ENCODE data around the gene ZMAT5. TPM values are rescaled to one million over a fixed set of nuclear protein-coding genes. Genes with fewer than 3 reads are reported as not detected.

Gene ZMAT5
- total RNA-seq, 2 experiments from 2014 or later: 19.0 to 21.8 TPM

GRCh38 chr22:29713156-29713727, 53.6 kb downstream of the ZMAT5 start:
- no peak overlapping the region for H3K4me3 Mint-ChIP-seq
- ChIA-PET CTCF (interaction anchor here (1.4 kb wide), 1 partner anchor 292 kb away, joined by 4 read pairs; no protein-coding TSS in a partner anchor), POLR2A (no interaction called here)
- H3K27ac Mint-ChIP-seq: no peak overlapping the region
- no peaks in the 10 kb centered on the region for H3K36me3 Mint-ChIP-seq (ENCODE audit: low read depth)
- ATAC-seq (no peak), DNase-seq (no peak)
- peaks cover 14% of the 10 kb centered on the region for H3K27me3 Mint-ChIP-seq (ENCODE audit: low read depth)
- no peaks in the 10 kb centered on the region for H3K4me1 Mint-ChIP-seq (ENCODE audit: low read depth)
- no peaks in the 10 kb centered on the region for H3K9me3 Mint-ChIP-seq (ENCODE audit: insufficient read depth)

- H3K27me3 Mint-ChIP-seq (ENCODE audit: low read depth): peaks cover 8% of the 10 kb centered on the region
- DNase-seq (no peak), ATAC-seq (no peak)
- H3K27ac Mint-ChIP-seq: no peak overlapping the region
- no peaks in the 10 kb centered on the region for H3K9me3 Mint-ChIP-seq (ENCODE audit: insufficient read depth)
- H3K36me3 Mint-ChIP-seq (ENCODE audit: low read depth): no peaks in the 10 kb centered on the region
- no peaks in the 10 kb centered on the region for H3K4me1 Mint-ChIP-seq (ENCODE audit: low read depth)
- ChIA-PET POLR2A (no interaction called here), CTCF (no interaction called here)
- no peak overlapping the region for H3K4me3 Mint-ChIP-seq
Measured at GRCh38 chr22:29712119-29712518, 54.7 kb downstream of the ZMAT5 start.

DNA sequence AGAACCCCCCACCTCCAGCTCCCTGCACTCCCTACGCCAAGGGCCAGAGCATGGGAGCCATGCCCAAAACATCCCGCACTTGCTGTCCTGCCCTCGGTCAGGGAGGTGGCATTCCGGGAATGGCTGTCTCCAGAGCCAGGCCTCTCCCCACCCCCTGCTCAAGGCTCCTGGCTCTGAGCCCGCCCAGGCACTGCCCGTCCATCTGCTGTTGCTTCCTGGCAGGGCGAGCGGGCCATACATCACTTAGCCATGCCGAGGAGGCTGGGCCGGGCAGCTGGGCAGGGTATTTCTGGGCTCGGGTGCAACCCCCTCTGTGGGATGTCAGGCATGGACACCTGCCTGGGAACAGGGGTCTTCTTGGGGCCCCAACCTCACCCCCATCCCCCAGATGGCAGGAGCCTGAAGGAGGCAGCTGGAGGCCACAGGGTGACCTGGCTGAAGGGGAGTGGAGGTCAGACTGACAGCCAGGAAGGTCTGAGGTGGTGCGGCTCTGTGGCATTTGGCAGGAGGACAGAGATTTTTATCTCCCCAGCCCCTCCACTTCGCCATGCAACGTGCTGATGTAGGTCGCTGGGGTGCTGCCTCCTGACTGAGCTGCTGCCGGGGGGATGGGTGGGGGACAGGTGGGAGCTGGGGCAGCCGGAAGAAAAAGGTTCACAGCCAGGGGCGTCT, 55.7 kb downstream of the ZMAT5 start:
- DNase-seq (no peak), ATAC-seq (no peak)
- no peak overlapping the region for H3K4me3 Mint-ChIP-seq
- H3K9me3 Mint-ChIP-seq (ENCODE audit: insufficient read depth): no peaks in the 10 kb centered on the region
- ChIA-PET POLR2A (no interaction called here), CTCF (no interaction called here)
- H3K27ac Mint-ChIP-seq: no peak overlapping the region
- peaks cover 2% of the 10 kb centered on the region for H3K27me3 Mint-ChIP-seq (ENCODE audit: low read depth)
- no peaks in the 10 kb centered on the region for H3K36me3 Mint-ChIP-seq (ENCODE audit: low read depth)
- H3K4me1 Mint-ChIP-seq (ENCODE audit: low read depth): no peaks in the 10 kb centered on the region

- H3K4me1 Mint-ChIP-seq (ENCODE audit: low read depth): no peaks in the 10 kb centered on the region
- no peaks in the 10 kb centered on the region for H3K36me3 Mint-ChIP-seq (ENCODE audit: low read depth)
- H3K4me3 Mint-ChIP-seq: no peak overlapping the region
- ChIA-PET POLR2A (no interaction called here), CTCF (no interaction called here)
- DNase-seq (no peak), ATAC-seq (no peak)
- no peak overlapping the region for H3K27ac Mint-ChIP-seq
- no peaks in the 10 kb centered on the region for H3K27me3 Mint-ChIP-seq (ENCODE audit: low read depth)
- H3K9me3 Mint-ChIP-seq (ENCODE audit: insufficient read depth): no peaks in the 10 kb centered on the region
Measured at GRCh38 chr22:29710193-29710592, 56.6 kb downstream of the ZMAT5 start.

GRCh38 chr22:29707471-29707870, 59.3 kb downstream of the ZMAT5 start:
- Mint-ChIP-seq H3K4me1 (ENCODE audit: low read depth) (no peaks in the 10 kb centered on the region), H3K36me3 (ENCODE audit: low read depth) (no peaks in the 10 kb centered on the region), H3K4me3 (no peak overlapping the region), H3K9me3 (ENCODE audit: insufficient read depth) (no peaks in the 10 kb centered on the region), H3K27ac (no peak overlapping the region), H3K27me3 (ENCODE audit: low read depth) (no peaks in the 10 kb centered on the region)
- no peak for DNase-seq
- POLR2A ChIA-PET: no interaction called here
- CTCF ChIA-PET: no interaction called here
- ATAC-seq: no peak

DNA sequence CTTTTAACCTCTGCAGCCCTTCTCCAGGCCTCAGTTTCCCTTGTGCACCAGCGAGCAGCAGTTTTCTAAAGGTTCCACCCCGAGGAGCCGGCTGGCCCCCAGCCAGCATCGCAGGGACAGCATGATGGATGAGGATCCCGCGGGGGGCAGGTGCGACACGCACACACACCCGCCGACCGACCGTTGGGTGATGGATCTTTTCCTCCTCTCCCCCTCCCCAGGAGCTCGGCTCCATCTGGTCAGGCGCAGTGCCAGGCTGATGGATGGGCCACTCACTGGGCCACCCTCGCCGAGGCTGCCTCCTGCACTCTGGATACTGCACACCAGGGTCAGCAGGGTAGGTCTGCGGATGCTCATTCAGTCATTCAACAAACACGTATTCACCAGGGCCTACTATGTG, 59.8 kb downstream of the ZMAT5 start:
- Mint-ChIP-seq H3K27me3 (ENCODE audit: low read depth) (peaks cover under 1% of the 10 kb centered on the region), H3K27ac (no peak overlapping the region), H3K4me1 (ENCODE audit: low read depth) (no peaks in the 10 kb centered on the region), H3K4me3 (no peak overlapping the region), H3K36me3 (ENCODE audit: low read depth) (no peaks in the 10 kb centered on the region), H3K9me3 (ENCODE audit: insufficient read depth) (no peaks in the 10 kb centered on the region)
- DNase-seq: no peak
- no peak for ATAC-seq
- POLR2A ChIA-PET: no interaction called here
- CTCF ChIA-PET: no interaction called here

DNA sequence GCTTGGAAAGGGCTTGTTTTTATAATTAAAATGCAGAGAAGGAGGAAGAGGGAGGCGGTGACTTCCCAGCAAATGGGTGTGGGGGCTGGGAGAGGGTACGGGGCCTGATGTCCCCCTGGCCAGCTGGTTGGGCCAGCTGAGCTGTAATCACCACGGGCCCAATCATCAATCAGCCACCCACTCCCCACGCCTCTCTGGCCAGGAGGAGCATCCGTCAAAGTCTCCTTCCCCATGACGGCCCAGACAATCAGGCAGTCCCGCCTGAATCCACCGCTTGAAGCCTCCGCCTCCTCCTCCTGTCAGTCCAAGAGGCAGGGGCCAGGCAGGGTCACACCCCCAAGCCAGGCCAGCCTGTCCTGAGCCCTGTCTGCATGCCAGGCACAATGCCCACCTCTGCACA, 60.3 kb downstream of the ZMAT5 start:
- no peak overlapping the region for H3K27ac Mint-ChIP-seq
- POLR2A ChIA-PET: no interaction called here
- ATAC-seq (no peak), DNase-seq (no peak)
- no peak overlapping the region for H3K4me3 Mint-ChIP-seq
- CTCF ChIA-PET: no interaction called here
- H3K36me3 Mint-ChIP-seq (ENCODE audit: low read depth): no peaks in the 10 kb centered on the region
- H3K9me3 Mint-ChIP-seq (ENCODE audit: insufficient read depth): no peaks in the 10 kb centered on the region
- peaks cover 2% of the 10 kb centered on the region for H3K27me3 Mint-ChIP-seq (ENCODE audit: low read depth)
- H3K4me1 Mint-ChIP-seq (ENCODE audit: low read depth): peaks cover under 1% of the 10 kb centered on the region

GRCh38 chr22:29705651-29706050, 61.2 kb downstream of the ZMAT5 start:
- Mint-ChIP-seq H3K4me3 (no peak overlapping the region), H3K36me3 (ENCODE audit: low read depth) (no peaks in the 10 kb centered on the region), H3K4me1 (ENCODE audit: low read depth) (peaks cover 9% of the 10 kb centered on the region), H3K27ac (no peak overlapping the region), H3K9me3 (ENCODE audit: insufficient read depth) (no peaks in the 10 kb centered on the region), H3K27me3 (ENCODE audit: low read depth) (peaks cover 2% of the 10 kb centered on the region)
- ATAC-seq (no peak), DNase-seq (no peak)
- ChIA-PET POLR2A (interaction anchor here (0.6 kb wide), 1 partner anchor 231 kb away, joined by 3 read pairs; no protein-coding TSS in a partner anchor), CTCF (interaction anchor here (1.5 kb wide), 1 partner anchor 80 kb away, joined by 4 read pairs; no protein-coding TSS in a partner anchor)

GRCh38 chr22:29704528-29705285, 62.1 kb downstream of the ZMAT5 start:
- no peaks in the 10 kb centered on the region for H3K36me3 Mint-ChIP-seq (ENCODE audit: low read depth)
- ATAC-seq (no peak), DNase-seq (no peak)
- no peak overlapping the region for H3K4me3 Mint-ChIP-seq
- peaks cover 2% of the 10 kb centered on the region for H3K27me3 Mint-ChIP-seq (ENCODE audit: low read depth)
- ChIA-PET CTCF (interaction anchor here (1.0 to 1.5 kb wide), 2 partner anchors 79 to 300 kb away, joined by 3 to 4 read pairs; no protein-coding TSS in a partner anchor), POLR2A (interaction anchor here (0.6 kb wide), 1 partner anchor 232 kb away, joined by 3 read pairs; no protein-coding TSS in a partner anchor)
- H3K4me1 Mint-ChIP-seq (ENCODE audit: low read depth): peaks cover 9% of the 10 kb centered on the region
- no peak overlapping the region for H3K27ac Mint-ChIP-seq
- H3K9me3 Mint-ChIP-seq (ENCODE audit: insufficient read depth): no peaks in the 10 kb centered on the region

DNA sequence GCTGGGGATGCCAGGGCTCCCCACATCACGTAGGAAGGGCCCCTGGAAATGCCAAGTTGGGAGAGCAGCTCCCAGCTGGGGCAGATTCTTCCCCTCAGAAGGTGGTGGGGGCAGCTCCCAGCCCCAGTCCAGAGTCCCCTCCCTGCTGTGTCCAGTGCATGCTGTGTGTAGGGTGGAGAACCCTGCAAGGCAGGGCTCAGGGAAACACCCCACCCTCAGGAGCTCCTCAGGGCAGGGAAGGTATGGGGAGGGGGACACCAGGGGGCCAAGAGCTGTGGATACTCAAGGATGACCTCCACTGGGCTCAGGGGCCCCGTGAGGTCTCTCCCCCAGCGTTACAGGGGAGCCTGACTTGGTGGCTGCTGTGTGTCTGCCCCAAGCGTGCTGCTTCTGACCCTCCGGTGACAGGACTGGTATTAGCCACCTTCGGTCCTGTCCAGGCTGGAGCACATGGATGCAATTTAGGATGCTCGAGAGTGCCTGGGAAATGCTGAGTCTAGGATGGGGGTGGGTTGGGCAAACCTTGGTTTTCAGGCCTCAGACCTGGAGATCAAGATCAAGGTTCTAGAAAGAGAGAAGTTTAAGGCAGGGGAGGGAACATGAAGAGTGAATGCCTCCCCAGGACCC, 63.1 kb downstream of the ZMAT5 start:
- peaks cover 9% of the 10 kb centered on the region for H3K4me1 Mint-ChIP-seq (ENCODE audit: low read depth)
- H3K27ac Mint-ChIP-seq: no peak overlapping the region
- no peak for DNase-seq
- ChIA-PET POLR2A (no interaction called here), CTCF (no interaction called here)
- ATAC-seq: no peak
- H3K9me3 Mint-ChIP-seq (ENCODE audit: insufficient read depth): no peaks in the 10 kb centered on the region
- H3K27me3 Mint-ChIP-seq (ENCODE audit: low read depth): peaks cover 2% of the 10 kb centered on the region
- no peaks in the 10 kb centered on the region for H3K36me3 Mint-ChIP-seq (ENCODE audit: low read depth)
- no peak overlapping the region for H3K4me3 Mint-ChIP-seq

DNA sequence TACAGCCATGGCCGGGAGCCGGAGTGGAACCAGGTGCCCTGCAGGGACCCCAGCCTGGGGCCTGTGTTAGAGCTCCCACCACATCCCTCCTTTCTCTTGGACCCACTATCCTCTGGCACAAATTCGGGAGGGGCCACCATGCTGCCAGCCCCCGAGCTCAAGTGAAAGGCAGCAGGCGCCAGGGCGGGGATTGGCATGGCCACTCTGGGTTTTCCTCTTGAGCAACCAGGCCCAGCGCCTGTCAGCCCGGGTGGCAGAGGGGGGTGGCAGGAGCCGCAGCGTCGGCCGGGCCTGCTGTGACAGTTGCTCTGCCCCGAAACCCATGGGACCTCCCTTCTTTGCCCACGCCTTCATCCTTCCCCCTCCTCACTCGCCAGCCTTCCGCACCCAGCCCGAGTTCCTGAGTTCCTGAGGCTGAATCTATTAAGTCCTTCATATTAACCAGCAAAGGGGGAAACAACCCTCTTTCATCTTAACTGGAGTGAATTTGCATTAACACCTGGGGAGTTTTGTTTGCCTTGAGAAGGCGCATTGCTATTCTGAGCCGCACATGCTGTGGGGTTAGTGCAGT, 63.8 kb downstream of the ZMAT5 start:
- ATAC-seq (peak; percentile 17), DNase-seq (no peak)
- no peaks in the 10 kb centered on the region for H3K36me3 Mint-ChIP-seq (ENCODE audit: low read depth)
- H3K9me3 Mint-ChIP-seq (ENCODE audit: insufficient read depth): no peaks in the 10 kb centered on the region
- H3K4me3 Mint-ChIP-seq: no peak overlapping the region
- H3K27me3 Mint-ChIP-seq (ENCODE audit: low read depth): peaks cover 2% of the 10 kb centered on the region
- ChIA-PET CTCF (interaction anchor here (2.0 kb wide), 1 partner anchor 386 kb away, joined by 8 read pairs; no protein-coding TSS in a partner anchor), POLR2A (interaction anchor here (0.9 kb wide), 1 partner anchor 10 kb away, joined by 3 read pairs; no protein-coding TSS in a partner anchor)
- peaks cover 9% of the 10 kb centered on the region for H3K4me1 Mint-ChIP-seq (ENCODE audit: low read depth)
- no peak overlapping the region for H3K27ac Mint-ChIP-seq

Data from activated CD8-positive, alpha-beta T cell treated with anti-CD3 and anti-CD28 coated beads, Interleukin-2, amount 10 ng/mL, durations not matched to agents 7 days and 5 days (primary cell).